Measurements from ENCODE around the gene ITGAL. TPM values are rescaled to one million over a fixed set of nuclear protein-coding genes. Genes with fewer than 3 reads are reported as not detected.
A peak's percentile ranks its signal among the peaks of the same experiment; 100 is the strongest.

The ITGAL gene
- total and polyA plus RNA-seq, 2 of the 13 experiments (the other 11 are each of a cell fraction or from before 2014, with no cell fraction given) = 0.86 to 1.2 TPM

DNA sequence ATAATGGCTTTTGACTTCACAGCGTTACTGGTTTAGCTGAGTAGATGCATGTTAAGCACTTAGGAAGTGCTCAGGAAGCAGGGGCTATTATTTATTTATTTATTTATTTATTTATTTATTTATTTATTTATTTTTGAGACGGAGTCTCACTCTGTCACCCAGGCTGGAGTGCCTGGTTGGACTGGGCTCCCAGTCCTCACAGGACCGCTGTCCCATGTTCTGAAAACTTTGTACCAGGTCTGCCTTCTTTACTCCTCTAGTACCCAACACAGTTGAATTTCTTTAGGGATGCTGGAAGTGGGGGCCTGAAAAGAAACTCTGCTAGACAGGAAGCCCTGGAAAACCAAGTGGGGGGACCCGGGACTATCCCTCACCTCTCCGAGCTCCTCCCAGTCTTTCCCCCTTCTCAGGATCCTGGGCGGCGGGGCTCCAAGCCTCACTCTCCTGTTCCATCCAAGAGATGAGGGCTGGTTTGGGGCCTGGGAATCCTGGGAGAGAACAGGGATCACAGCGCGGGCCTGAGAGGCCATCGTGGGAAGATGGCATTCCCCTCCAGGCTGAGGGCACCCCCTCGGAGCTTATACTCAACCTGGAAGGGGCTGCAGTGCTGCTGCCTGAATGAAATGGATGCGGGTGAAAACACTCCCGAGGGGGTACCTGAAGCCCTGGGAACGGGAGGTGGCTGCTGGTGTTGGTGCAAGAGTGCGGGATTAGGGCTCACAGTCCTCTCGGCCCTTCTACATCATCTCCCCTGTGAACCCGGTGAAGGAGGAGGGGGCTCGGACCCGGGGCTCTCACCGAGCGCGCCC is 98.3 kb downstream of the ITGAL start (continued):
- TF ChIP-seq GATA4 (IDR thresholded peaks at IDR 0.05; ENCODE audit: borderline replicate concordance, low read depth) (no peak), PHF20 (CRISPR knock-in tag; IDR thresholded peaks at IDR 0.05) (no peak), NR2F2 (IDR thresholded peaks at IDR 0.05; ENCODE audit: borderline replicate concordance, low read depth) (0 out of 2 replicates have a peak, but pooled peaks have one; percentile 12), ZFP36 (IDR thresholded peaks at IDR 0.05; ENCODE audit: borderline replicate concordance, low read depth, low read length, partially characterized antibody) (no peak), SRSF4 (IDR thresholded peaks at IDR 0.05; ENCODE audit: low read depth, low read length, poor library complexity, severe bottlenecking) (no peak), SRSF1 (optimal IDR thresholded peaks at IDR 0.05; ENCODE audit: low read depth, low read length) (peak; percentile 31), MYNN (CRISPR knock-in tag; IDR thresholded peaks at IDR 0.05; ENCODE audit: low read depth) (no peak), MIER2 (CRISPR knock-in tag; IDR thresholded peaks at IDR 0.05) (peak; percentile 9; the same call in 1 of the 2 replicates), PHF8 (CRISPR knock-in tag; IDR thresholded peaks at IDR 0.05) (peak; percentile 5; the same call in 1 of the 2 replicates), ZNF350 (CRISPR knock-in tag; IDR thresholded peaks at IDR 0.05; ENCODE audit: borderline replicate concordance, low read depth) (peak; percentile 54; the same call in 1 of the 2 replicates), HNRNPUL1 (IDR thresholded peaks at IDR 0.05; ENCODE audit: low read depth, low read length) (no peak), HIVEP1 (CRISPR knock-in tag; IDR thresholded peaks at IDR 0.05) (peak; percentile 40; the same call in 1 of the 2 replicates), ZNF737 (CRISPR knock-in tag; IDR thresholded peaks at IDR 0.05; ENCODE audit: borderline replicate concordance) (0 out of 2 replicates have a peak, but pooled peaks have one; percentile 70)
- TF ChIP-seq, protein P1, sequence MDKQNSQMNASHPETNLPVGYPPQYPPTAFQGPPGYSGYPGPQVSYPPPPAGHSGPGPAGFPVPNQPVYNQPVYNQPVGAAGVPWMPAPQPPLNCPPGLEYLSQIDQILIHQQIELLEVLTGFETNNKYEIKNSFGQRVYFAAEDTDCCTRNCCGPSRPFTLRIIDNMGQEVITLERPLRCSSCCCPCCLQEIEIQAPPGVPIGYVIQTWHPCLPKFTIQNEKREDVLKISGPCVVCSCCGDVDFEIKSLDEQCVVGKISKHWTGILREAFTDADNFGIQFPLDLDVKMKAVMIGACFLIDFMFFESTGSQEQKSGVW (CRISPR knock-in tag; IDR thresholded peaks at IDR 0.05; ENCODE audit: borderline replicate concordance) = no peak; the same call in 1 of the 2 replicates
- TF ChIP-seq, protein P2, sequence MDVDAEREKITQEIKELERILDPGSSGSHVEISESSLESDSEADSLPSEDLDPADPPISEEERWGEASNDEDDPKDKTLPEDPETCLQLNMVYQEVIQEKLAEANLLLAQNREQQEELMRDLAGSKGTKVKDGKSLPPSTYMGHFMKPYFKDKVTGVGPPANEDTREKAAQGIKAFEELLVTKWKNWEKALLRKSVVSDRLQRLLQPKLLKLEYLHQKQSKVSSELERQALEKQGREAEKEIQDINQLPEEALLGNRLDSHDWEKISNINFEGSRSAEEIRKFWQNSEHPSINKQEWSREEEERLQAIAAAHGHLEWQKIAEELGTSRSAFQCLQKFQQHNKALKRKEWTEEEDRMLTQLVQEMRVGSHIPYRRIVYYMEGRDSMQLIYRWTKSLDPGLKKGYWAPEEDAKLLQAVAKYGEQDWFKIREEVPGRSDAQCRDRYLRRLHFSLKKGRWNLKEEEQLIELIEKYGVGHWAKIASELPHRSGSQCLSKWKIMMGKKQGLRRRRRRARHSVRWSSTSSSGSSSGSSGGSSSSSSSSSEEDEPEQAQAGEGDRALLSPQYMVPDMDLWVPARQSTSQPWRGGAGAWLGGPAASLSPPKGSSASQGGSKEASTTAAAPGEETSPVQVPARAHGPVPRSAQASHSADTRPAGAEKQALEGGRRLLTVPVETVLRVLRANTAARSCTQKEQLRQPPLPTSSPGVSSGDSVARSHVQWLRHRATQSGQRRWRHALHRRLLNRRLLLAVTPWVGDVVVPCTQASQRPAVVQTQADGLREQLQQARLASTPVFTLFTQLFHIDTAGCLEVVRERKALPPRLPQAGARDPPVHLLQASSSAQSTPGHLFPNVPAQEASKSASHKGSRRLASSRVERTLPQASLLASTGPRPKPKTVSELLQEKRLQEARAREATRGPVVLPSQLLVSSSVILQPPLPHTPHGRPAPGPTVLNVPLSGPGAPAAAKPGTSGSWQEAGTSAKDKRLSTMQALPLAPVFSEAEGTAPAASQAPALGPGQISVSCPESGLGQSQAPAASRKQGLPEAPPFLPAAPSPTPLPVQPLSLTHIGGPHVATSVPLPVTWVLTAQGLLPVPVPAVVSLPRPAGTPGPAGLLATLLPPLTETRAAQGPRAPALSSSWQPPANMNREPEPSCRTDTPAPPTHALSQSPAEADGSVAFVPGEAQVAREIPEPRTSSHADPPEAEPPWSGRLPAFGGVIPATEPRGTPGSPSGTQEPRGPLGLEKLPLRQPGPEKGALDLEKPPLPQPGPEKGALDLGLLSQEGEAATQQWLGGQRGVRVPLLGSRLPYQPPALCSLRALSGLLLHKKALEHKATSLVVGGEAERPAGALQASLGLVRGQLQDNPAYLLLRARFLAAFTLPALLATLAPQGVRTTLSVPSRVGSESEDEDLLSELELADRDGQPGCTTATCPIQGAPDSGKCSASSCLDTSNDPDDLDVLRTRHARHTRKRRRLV (CRISPR knock-in tag; IDR thresholded peaks at IDR 0.05) = 0 out of 2 replicates have a peak, but pooled peaks have one; percentile 35
- TF ChIP-seq, protein P3, sequence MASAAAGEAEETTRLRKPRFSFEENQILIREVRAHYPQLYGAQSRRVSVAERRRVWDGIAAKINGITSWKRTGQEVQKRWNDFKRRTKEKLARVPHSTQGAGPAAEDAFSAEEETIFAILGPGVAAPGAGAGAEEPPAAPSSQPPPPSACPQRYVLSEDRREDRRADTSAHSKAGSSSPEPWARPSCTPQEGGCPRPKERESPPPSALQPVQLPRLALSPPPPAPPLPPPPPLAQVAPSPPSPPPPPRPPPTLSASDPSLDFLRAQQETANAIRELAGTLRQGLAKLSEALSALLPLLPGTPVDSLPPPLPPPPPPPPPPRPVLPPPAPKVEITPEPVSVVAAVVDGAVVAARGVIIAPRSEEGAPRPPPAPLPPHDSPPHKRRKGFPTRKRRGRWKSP (CRISPR knock-in tag; IDR thresholded peaks at IDR 0.05) = no peak
- TF ChIP-seq, protein P4, sequence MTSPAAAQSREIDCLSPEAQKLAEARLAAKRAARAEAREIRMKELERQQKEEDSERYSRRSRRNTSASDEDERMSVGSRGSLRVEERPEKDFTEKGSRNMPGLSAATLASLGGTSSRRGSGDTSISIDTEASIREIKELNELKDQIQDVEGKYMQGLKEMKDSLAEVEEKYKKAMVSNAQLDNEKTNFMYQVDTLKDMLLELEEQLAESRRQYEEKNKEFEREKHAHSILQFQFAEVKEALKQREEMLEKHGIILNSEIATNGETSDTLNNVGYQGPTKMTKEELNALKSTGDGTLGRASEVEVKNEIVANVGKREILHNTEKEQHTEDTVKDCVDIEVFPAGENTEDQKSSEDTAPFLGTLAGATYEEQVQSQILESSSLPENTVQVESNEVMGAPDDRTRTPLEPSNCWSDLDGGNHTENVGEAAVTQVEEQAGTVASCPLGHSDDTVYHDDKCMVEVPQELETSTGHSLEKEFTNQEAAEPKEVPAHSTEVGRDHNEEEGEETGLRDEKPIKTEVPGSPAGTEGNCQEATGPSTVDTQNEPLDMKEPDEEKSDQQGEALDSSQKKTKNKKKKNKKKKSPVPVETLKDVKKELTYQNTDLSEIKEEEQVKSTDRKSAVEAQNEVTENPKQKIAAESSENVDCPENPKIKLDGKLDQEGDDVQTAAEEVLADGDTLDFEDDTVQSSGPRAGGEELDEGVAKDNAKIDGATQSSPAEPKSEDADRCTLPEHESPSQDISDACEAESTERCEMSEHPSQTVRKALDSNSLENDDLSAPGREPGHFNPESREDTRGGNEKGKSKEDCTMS (CRISPR knock-in tag; conservative IDR thresholded peaks at IDR 0.05) = no peak
